ENCODE data around the gene WDR27. TPM values are rescaled to one million over a fixed set of nuclear protein-coding genes. Genes with fewer than 3 reads are reported as not detected.

Gene WDR27
- total RNA-seq, 1 donor from 2014 or later, result 16.8 TPM

- DNase-seq (ENCODE audit: low read depth) (no peak), FAIRE-seq (no peak)
- H3K4me3 ChIP-seq (ENCODE audit: low read depth, low read length), result no peak overlapping the region
- H3K36me3 ChIP-seq (ENCODE audit: control insufficient read depth, insufficient read depth, low read length), result no peaks in the 10 kb centered on the region
- no peak for TF ChIP-seq CTCF (IDR thresholded peaks at IDR 0.05; ENCODE audit: insufficient read depth, low read length, severe bottlenecking)
- no peaks in the 10 kb centered on the region for H3K27me3 ChIP-seq (ENCODE audit: control insufficient read depth, insufficient read depth, low read length)
Measured at GRCh38 chr6:169487579-169488436, 214.0 kb downstream of the WDR27 start.

DNA sequence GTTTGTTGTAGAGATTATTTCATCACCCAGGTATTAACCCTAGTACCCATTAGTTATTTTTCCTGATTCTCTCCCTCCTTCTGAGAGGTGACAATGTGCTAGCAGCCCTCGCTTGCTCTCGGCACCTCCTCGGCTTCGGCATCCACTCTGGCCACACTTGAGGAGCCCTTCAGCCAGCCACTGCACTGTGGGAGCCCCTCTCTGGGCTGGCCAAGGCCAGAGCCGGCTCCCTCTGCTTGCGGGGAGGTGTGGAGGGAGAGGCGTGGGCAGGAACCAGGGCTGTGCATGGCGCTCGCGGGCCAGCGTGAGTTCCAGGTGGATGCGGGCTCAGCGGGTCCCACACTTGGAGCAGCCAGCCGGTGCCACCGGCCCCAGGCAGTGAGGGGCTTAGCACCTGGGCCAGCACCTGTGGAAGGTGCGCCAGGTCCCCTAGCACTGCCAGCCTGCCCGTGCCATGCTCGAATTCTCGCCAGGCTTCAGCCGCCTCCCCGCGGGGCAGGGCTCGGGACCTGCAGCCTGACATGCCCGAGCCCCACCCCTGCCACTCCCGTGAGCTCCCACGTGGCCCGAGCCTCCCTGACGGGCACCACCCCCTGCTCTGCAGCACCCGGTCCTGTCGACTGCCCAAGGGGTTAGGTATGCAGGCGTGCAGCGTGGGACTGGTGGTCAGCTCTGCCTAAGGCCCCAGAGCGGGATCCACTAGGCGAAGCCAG lies 221.9 kb downstream of the WDR27 start:
- H3K36me3 ChIP-seq (ENCODE audit: control insufficient read depth, insufficient read depth, low read length), result no peaks in the 10 kb centered on the region
- no peak for DNase-seq (ENCODE audit: low read depth)
- H3K4me3 ChIP-seq (ENCODE audit: low read depth, low read length), result no peak overlapping the region
- no peak for FAIRE-seq
- no peaks in the 10 kb centered on the region for H3K27me3 ChIP-seq (ENCODE audit: control insufficient read depth, insufficient read depth, low read length)
- TF ChIP-seq CTCF (IDR thresholded peaks at IDR 0.05; ENCODE audit: insufficient read depth, low read length, severe bottlenecking), result no peak

- Histone ChIP-seq H3K36me3 (ENCODE audit: control insufficient read depth, insufficient read depth, low read length) (no peaks in the 10 kb centered on the region), H3K4me3 (ENCODE audit: low read depth, low read length) (no peak overlapping the region), H3K27me3 (ENCODE audit: control insufficient read depth, insufficient read depth, low read length) (no peaks in the 10 kb centered on the region)
- no peak for TF ChIP-seq CTCF (IDR thresholded peaks at IDR 0.05; ENCODE audit: insufficient read depth, low read length, severe bottlenecking)
- FAIRE-seq (no peak), DNase-seq (ENCODE audit: low read depth) (no peak)
Measured at GRCh38 chr6:169474362-169474761, 227.5 kb downstream of the WDR27 start.

DNA sequence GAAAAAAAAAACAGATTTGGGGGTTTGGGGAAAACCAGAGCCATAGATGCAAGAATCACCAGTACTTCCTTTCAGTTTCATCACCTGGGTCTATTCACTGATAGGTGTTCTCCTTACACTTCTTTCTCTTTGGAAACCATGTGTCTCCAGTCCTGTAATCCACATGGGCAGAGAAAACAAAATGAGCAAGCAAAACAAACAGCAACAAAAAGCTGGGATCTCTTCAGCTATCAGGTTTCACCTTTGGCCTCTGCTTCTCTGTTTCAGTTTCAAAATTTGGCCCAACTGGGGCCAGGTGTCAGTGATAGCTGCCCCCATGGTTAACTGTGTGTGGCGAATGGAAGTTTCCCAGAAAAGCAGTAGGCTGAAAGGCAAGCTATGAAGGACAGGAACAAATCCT lies 228.2 kb downstream of the WDR27 start:
- DNase-seq (ENCODE audit: low read depth) (no peak), FAIRE-seq (no peak)
- no peak for TF ChIP-seq CTCF (IDR thresholded peaks at IDR 0.05; ENCODE audit: insufficient read depth, low read length, severe bottlenecking)
- H3K27me3 ChIP-seq (ENCODE audit: control insufficient read depth, insufficient read depth, low read length), result no peaks in the 10 kb centered on the region
- no peaks in the 10 kb centered on the region for H3K36me3 ChIP-seq (ENCODE audit: control insufficient read depth, insufficient read depth, low read length)
- H3K4me3 ChIP-seq (ENCODE audit: low read depth, low read length), result no peak overlapping the region

- H3K4me3 ChIP-seq (ENCODE audit: low read depth, low read length), result no peak overlapping the region
- TF ChIP-seq CTCF (IDR thresholded peaks at IDR 0.05; ENCODE audit: insufficient read depth, low read length, severe bottlenecking), result no peak
- H3K36me3 ChIP-seq (ENCODE audit: control insufficient read depth, insufficient read depth, low read length), result no peaks in the 10 kb centered on the region
- FAIRE-seq (no peak), DNase-seq (ENCODE audit: low read depth) (no peak)
- H3K27me3 ChIP-seq (ENCODE audit: control insufficient read depth, insufficient read depth, low read length), result no peaks in the 10 kb centered on the region
Measured at GRCh38 chr6:169472786-169473416, 228.9 kb downstream of the WDR27 start.
